ENCODE data around the gene LHFPL4.

DNA sequence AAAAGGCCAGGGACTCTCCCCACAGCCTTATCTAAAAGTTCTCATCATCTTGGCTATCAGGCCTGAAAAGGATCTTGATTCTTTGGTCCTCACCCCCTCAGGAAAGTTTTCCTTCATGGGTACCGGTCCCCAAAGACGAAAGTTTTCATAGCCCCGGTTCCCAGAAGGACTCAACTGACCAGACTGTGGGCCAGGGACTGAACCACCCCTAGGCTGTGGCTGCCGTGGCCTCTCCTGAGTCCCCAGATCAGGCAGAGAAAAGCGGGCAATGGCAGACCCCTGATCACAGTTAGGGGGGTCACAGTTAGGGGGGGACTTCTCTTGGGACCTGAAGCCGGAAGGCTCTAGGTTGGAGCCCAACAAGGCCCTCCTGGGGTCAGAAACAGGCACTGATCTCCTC lies 54.8 kb downstream of the LHFPL4 start:
- TF ChIP-seq, protein P1, sequence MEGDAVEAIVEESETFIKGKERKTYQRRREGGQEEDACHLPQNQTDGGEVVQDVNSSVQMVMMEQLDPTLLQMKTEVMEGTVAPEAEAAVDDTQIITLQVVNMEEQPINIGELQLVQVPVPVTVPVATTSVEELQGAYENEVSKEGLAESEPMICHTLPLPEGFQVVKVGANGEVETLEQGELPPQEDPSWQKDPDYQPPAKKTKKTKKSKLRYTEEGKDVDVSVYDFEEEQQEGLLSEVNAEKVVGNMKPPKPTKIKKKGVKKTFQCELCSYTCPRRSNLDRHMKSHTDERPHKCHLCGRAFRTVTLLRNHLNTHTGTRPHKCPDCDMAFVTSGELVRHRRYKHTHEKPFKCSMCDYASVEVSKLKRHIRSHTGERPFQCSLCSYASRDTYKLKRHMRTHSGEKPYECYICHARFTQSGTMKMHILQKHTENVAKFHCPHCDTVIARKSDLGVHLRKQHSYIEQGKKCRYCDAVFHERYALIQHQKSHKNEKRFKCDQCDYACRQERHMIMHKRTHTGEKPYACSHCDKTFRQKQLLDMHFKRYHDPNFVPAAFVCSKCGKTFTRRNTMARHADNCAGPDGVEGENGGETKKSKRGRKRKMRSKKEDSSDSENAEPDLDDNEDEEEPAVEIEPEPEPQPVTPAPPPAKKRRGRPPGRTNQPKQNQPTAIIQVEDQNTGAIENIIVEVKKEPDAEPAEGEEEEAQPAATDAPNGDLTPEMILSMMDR (IDR thresholded peaks at IDR 0.05): no peak
- TF ChIP-seq POLR2A (IDR thresholded peaks at IDR 0.05) (no peak), EP300 (IDR thresholded peaks at IDR 0.05) (no peak)
